ENCODE data around the gene CCDC40. TPM values are rescaled to one million over a fixed set of nuclear protein-coding genes. Genes with fewer than 3 reads are reported as not detected.

CCDC40 gene
- total RNA-seq, 1 experiment from 2014 or later, result 7.5 TPM

DNA sequence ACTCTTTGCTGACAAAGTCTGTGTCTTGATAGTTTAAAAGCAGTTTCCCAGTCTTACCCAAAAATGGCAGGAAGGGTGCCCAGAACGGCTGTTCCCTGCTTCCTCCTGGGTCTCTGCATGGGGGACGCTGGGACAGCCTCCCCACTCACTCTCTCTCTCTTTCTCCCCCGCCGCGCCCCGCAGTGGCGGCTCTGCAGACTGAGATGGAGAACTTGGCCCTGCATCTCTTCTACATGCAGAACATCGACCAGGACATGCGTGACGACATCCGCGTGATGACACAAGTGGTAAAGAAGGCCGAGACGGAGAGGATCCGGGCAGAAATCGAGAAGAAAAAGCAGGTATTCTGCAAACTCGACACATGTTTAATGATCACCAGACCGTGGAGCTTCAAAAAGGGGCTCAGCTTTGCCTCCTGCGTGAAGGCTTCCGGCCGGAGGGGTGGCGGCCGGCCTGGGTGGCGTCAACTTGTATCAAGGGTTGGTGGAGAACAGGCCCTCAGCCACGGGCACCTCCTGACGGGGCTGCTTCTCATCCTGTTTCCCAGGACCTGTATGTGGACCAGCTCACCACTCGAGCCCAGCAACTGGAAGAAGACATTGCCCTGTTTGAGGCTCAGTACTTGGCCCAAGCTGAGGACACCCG lies 22.0 kb downstream of the CCDC40 start:
- Histone ChIP-seq H3K4me1 (ENCODE audit: insufficient read depth, low read length) (no peaks in the 10 kb centered on the region), H3K9ac (ENCODE audit: low read length) (no peak overlapping the region), H3K27ac (ENCODE audit: low read length) (no peak overlapping the region), H3K27me3 (ENCODE audit: low read length) (no peaks in the 10 kb centered on the region), H3K4me3 (ENCODE audit: low read length) (no peak overlapping the region), H4K20me1 (ENCODE audit: low read length) (no peaks in the 10 kb centered on the region), H3K4me2 (ENCODE audit: low read length) (no peak overlapping the region), H3K79me2 (ENCODE audit: low read length) (no peaks in the 10 kb centered on the region), H2AFZ (ENCODE audit: low read length) (no peak overlapping the region), H3K9me2 (replicated peaks; ENCODE audit: low read length) (no peaks in the 10 kb centered on the region), H3K36me3 (ENCODE audit: low read depth, low read length) (no peaks in the 10 kb centered on the region), H3K9me3 (ENCODE audit: low read length) (no peaks in the 10 kb centered on the region), H3F3A (ENCODE audit: low read length, unreplicated experiment) (no peaks in the 10 kb centered on the region)
- TF ChIP-seq, protein P1, sequence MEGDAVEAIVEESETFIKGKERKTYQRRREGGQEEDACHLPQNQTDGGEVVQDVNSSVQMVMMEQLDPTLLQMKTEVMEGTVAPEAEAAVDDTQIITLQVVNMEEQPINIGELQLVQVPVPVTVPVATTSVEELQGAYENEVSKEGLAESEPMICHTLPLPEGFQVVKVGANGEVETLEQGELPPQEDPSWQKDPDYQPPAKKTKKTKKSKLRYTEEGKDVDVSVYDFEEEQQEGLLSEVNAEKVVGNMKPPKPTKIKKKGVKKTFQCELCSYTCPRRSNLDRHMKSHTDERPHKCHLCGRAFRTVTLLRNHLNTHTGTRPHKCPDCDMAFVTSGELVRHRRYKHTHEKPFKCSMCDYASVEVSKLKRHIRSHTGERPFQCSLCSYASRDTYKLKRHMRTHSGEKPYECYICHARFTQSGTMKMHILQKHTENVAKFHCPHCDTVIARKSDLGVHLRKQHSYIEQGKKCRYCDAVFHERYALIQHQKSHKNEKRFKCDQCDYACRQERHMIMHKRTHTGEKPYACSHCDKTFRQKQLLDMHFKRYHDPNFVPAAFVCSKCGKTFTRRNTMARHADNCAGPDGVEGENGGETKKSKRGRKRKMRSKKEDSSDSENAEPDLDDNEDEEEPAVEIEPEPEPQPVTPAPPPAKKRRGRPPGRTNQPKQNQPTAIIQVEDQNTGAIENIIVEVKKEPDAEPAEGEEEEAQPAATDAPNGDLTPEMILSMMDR (conservative IDR thresholded peaks at IDR 0.05; ENCODE audit: low read depth, low read length), result no peak
- TF ChIP-seq EZH2phosphoT487 (IDR thresholded peaks at IDR 0.05; ENCODE audit: borderline replicate concordance, low read length) (no peak), EZH2 (IDR thresholded peaks at IDR 0.05; ENCODE audit: low read length, unreplicated experiment) (no peak)
- CTCF ChIA-PET, result no interaction called here
- DNase-seq (no peak), ATAC-seq (no peak)
- intact Hi-C loops (cut with micrococcal nuclease), result no loop called here
- POLR2A ChIA-PET (ENCODE audit: unreplicated experiment), result no interaction called here
- BruUV-seq (replicated peaks), result no TSS peak

DNA sequence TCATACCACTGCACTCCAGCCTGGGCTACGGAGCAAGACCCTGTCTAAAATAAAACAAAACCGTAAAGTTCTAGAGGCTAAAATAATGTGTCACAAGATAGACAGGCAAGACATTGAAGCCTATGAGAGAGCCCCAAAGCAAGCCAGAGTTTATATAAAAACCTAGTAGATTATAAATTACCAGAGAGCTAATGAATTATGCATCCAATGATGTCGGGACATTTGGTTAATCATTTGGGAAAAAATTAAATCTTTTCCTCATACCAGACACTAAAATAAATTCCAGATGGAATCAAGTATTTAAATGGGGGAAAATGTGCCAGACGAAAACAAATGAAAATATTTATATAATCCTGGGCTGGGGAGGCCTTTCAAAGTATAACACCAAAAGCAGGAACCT lies 24.2 kb downstream of the CCDC40 start:
- no peaks in the 10 kb centered on the region for H3K27me3 ChIP-seq (ENCODE audit: low read length)
- no peak for ATAC-seq
- H3K9me2 ChIP-seq (replicated peaks; ENCODE audit: low read length), result no peaks in the 10 kb centered on the region
- no peak overlapping the region for H2AFZ ChIP-seq (ENCODE audit: low read length)
- DNase-seq, result no peak
- BruUV-seq (replicated peaks), result no TSS peak
- H3K79me2 ChIP-seq (ENCODE audit: low read length), result no peaks in the 10 kb centered on the region
- H3K4me1 ChIP-seq (ENCODE audit: insufficient read depth, low read length), result peaks cover 9% of the 10 kb centered on the region; the same call in 1 of the 2 replicates
- H3K36me3 ChIP-seq (ENCODE audit: low read depth, low read length), result no peaks in the 10 kb centered on the region
- intact Hi-C loops (cut with micrococcal nuclease), result no loop called here
- ChIA-PET CTCF (no interaction called here), POLR2A (ENCODE audit: unreplicated experiment) (no interaction called here)
- H4K20me1 ChIP-seq (ENCODE audit: low read length), result no peaks in the 10 kb centered on the region
- H3K9me3 ChIP-seq (ENCODE audit: low read length), result no peaks in the 10 kb centered on the region
- H3K4me2 ChIP-seq (ENCODE audit: low read length), result no peak overlapping the region
- H3K4me3 ChIP-seq (ENCODE audit: low read length), result no peak overlapping the region
- TF ChIP-seq, protein P1 (conservative IDR thresholded peaks at IDR 0.05; ENCODE audit: low read depth, low read length), result no peak
- no peaks in the 10 kb centered on the region for H3F3A ChIP-seq (ENCODE audit: low read length, unreplicated experiment)
- H3K27ac ChIP-seq (ENCODE audit: low read length), result no peak overlapping the region
- no peak overlapping the region for H3K9ac ChIP-seq (ENCODE audit: low read length)

DNA sequence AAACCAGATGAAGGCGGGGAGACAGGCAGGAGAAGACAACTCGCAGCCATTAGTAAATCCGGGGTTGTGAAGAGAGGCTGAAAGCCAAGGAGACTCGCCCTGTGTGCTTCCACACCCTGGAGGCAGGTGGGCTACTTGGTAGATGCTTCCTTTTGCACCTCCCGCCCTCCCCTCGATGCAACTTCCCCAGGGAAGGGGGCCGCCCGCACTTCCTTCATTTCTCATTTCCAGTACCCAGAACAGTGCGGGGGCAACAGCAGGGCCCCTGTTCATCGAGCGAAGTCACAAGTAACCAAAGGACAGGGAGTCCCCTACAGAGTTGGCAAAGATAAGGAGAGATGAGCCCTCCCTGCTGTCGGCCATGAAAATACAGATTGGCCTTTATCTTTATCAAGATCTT lies 25.0 kb downstream of the CCDC40 start:
- H4K20me1 ChIP-seq (ENCODE audit: low read length), result no peaks in the 10 kb centered on the region
- intact Hi-C loops (cut with micrococcal nuclease), result no loop called here
- no peak for ATAC-seq

More for the DNA sequence above, 25.0 kb downstream of the CCDC40 start:
- BruUV-seq (replicated peaks), result no TSS peak
- CTCF ChIA-PET, result no interaction called here
- Histone ChIP-seq H3K4me1 (ENCODE audit: insufficient read depth, low read length) (peaks cover 9% of the 10 kb centered on the region; the same call in 1 of the 2 replicates), H3K27me3 (ENCODE audit: low read length) (no peaks in the 10 kb centered on the region), H3K27ac (ENCODE audit: low read length) (no peak overlapping the region), H3K9me2 (replicated peaks; ENCODE audit: low read length) (no peaks in the 10 kb centered on the region), H3K36me3 (ENCODE audit: low read depth, low read length) (no peaks in the 10 kb centered on the region), H3K4me2 (ENCODE audit: low read length) (no peak overlapping the region), H3K9ac (ENCODE audit: low read length) (no peak overlapping the region), H3F3A (ENCODE audit: low read length, unreplicated experiment) (no peaks in the 10 kb centered on the region), H3K4me3 (ENCODE audit: low read length) (no peak overlapping the region), H2AFZ (ENCODE audit: low read length) (no peak overlapping the region), H3K9me3 (ENCODE audit: low read length) (no peaks in the 10 kb centered on the region), H3K79me2 (ENCODE audit: low read length) (no peaks in the 10 kb centered on the region)
- no peak for DNase-seq
- TF ChIP-seq EZH2phosphoT487 (IDR thresholded peaks at IDR 0.05; ENCODE audit: borderline replicate concordance, low read length), result no peak
- TF ChIP-seq, protein P1 (conservative IDR thresholded peaks at IDR 0.05; ENCODE audit: low read depth, low read length), result no peak
- TF ChIP-seq EZH2 (IDR thresholded peaks at IDR 0.05; ENCODE audit: low read length, unreplicated experiment), result no peak
- POLR2A ChIA-PET (ENCODE audit: unreplicated experiment), result no interaction called here
